ENCODE results near the gene APMAP. TPM values are rescaled to one million over a fixed set of nuclear protein-coding genes. Genes with fewer than 3 reads are reported as not detected.

Gene APMAP
- total RNA-seq, 1 experiment from 2014 or later, result 92.6 TPM

GRCh38 chr20:24990810-24991252, 1.7 kb downstream of the APMAP start:
- DNase-seq (ENCODE audit: low spot score), result no peak

DNA sequence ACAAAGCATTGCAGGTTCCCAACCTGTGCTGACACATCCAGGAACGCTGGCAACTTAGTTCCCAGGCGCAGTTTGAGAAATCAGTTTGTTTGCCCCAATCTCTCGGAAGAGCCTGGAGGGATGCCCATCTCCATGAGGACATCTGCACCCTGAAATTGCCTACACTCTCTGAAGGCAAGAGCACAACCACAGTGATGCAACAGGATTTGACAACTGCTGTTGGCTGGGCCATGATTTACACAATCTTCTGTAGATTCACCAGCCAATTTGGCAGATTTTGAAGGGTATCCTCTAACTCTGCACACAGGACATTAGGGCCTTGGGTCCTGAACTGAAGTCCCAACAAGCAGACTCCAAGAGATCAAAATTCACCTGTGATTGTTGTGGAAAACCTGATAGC, 3.4 kb downstream of the APMAP start:
- no peak for DNase-seq (ENCODE audit: low spot score)

- no peak for DNase-seq (ENCODE audit: low spot score)
These were observed 4.4 kb downstream of the APMAP start for GRCh38 chr20:24987873-24988835.

DNA sequence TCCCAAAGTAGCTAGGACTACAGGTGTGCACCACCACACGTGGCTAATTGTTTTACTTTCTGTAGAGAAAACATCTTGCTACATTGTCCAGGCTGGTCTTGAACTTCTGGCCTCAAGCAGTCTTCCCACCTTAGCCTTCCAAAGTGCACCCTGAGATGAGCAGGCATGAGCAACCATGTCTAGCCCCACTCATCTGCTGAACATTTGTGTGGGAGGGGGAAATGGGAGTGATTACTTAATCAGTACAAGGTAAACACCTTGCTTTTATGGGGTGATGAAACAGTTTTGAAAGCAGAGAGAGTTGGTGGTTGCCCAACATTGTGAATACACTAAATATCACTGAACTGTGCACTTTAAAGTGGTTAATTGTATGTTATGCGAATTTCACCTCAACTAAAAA, 5.3 kb downstream of the APMAP start:
- no peak for DNase-seq (ENCODE audit: low spot score)

- DNase-seq (ENCODE audit: low spot score), result no peak
These were observed 6.0 kb downstream of the APMAP start for GRCh38 chr20:24986436-24987015.

- no peak for DNase-seq (ENCODE audit: low spot score)
These were observed 6.7 kb downstream of the APMAP start for GRCh38 chr20:24985802-24986201.

DNA sequence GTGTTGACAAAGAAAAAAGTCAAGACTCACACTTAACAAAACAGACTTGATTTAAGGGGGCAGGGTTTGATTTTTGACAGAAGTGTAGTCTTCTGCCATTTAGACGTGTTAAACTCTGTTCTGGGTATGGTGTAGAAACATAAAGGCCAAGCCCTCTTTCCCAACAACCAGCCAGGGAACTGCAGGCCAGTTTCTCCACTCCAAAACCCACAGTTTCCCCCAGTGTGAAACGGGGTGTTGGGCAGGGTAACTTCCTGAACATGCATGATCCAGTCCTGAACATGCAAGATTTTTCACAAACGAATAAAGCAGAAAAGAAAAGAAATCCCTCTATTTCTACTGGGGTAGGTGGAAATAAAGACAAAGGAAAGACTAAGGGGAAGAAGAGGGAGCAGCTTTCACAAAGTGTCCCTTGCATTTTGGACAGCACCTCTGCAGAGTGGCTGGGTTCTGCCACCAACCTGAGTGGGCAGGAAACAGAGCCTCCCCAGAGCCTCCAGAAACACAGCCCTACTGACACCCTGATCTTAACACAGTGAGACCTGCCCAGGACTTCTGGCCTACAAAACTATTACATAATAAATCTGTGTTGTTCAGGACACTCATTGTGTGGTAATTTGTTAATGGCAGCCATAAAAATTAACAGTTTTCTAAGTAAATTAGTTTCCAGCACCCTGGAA, 7.5 kb downstream of the APMAP start:
- DNase-seq (ENCODE audit: low spot score), result no peak

GRCh38 chr20:24983896-24984295, 8.7 kb downstream of the APMAP start:
- no peak for DNase-seq (ENCODE audit: low spot score)

DNA sequence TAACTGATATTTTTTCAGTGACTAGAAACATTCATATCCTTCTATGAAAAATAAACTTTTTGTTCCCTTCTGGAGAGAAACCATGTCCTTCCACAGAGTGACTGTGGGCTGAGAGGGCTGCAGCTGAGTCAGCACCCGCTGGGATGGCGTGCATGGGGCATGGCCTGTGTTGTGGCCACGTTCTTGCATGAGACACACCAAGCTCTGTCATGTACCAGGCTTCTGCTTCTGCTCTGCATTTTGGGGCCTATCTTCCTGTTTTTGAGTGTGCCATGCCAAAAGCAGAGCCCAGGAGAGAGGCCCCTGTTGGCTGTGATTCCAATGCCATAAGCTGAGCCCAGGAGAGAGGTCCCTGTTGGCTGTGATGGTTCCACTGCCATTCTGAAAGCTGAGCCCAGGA, 10.8 kb downstream of the APMAP start:
- DNase-seq (ENCODE audit: low spot score), result no peak

GRCh38 chr20:24981282-24981681, 11.3 kb downstream of the APMAP start:
- DNase-seq (ENCODE audit: low spot score), result no peak

- no peak for DNase-seq (ENCODE audit: low spot score)
These were observed 12.1 kb downstream of the APMAP start for GRCh38 chr20:24980291-24981053.

- DNase-seq (ENCODE audit: low spot score), result no peak
These were observed 13.3 kb downstream of the APMAP start for GRCh38 chr20:24979036-24979960.

DNA sequence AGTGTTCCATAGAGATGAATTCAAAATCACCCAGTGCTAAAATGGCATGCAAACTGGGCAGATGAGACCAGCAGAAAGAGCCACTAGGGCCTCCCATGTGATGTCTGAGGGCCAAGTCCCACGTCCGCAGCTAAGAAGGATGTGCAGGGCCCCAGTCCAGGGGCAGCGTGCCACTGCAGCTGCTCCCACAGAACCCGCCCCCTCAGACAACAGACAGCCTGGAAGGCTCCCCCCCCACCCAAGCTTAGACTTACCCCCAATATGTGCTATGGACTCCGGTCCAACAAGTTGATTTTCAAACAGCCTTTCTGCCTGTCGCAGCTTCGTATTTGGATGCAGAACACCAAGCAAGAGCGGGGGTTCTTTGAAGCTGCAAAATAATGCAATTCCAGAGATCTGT, 14.0 kb downstream of the APMAP start:
- DNase-seq (ENCODE audit: low spot score), result no peak

- no peak for DNase-seq (ENCODE audit: low spot score)
These were observed 14.8 kb downstream of the APMAP start for GRCh38 chr20:24977797-24978196.

DNA sequence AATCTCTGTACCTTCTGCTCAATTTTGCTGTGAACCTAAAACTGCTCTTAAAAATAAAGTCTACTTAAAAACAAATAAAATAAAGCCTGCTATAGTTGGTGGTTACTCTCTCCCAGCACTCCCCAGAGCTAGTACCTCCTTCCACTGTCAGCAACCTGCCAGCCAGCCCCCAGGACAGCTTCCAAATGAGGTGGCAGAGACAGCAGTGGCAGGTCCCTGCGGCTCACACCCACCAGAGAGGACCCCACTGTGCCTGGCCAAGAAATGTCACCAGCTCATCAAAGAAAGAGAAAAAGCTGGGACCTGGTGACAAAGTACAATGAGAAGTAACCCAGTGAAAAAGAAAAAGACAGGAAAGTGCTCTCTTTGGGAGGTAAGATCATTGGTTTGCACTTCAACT, 15.2 kb downstream of the APMAP start:
- DNase-seq (ENCODE audit: low spot score), result no peak

GRCh38 chr20:24972341-24972740, 20.2 kb downstream of the APMAP start:
- no peak for DNase-seq (ENCODE audit: low spot score)

GRCh38 chr20:24971376-24972101, 21.0 kb downstream of the APMAP start:
- no peak for DNase-seq (ENCODE audit: low spot score)

DNA sequence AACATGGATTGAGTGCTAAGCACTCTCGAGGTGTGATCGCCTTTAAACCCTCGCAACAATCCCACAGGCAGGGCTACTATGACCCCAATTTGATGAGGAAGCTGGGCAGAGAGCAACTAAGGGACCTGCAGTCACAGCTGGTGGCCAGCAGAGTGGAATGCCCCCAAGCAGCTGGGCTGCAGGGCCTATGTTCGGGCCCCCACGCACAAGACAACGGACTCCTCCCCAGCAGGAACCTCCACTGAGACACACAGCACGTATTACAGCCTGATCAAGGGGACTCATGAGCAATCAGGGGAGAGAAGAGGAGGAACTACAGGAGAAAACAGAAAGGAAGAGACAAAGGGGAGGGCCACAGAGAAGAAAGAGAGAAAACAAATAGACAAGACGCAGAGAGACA, 21.8 kb downstream of the APMAP start:
- no peak for DNase-seq (ENCODE audit: low spot score)

- DNase-seq (ENCODE audit: low spot score), result no peak
These were observed 22.5 kb downstream of the APMAP start for GRCh38 chr20:24970030-24970553.
